BLaER1 (cell line): ENCODE measurements around the gene CALHM1.
"Not testable (repeated sequence)": the region's sequence is repeated elsewhere in the genome, so short reads cannot be mapped to it uniquely, and the experiment has no call there.

Experiments
- H3K27ac ChIP-seq: shearing (Covaris generic); formaldehyde crosslinking; 2 replicates; pipeline ENCODE4 v1.8.1; 2022
- H3K27me3 ChIP-seq: shearing (Covaris generic); formaldehyde crosslinking; 2 replicates; pipeline ENCODE4 v1.8.1; 2022
- H3K36me3 ChIP-seq: shearing (Covaris generic); formaldehyde crosslinking; 2 replicates; pipeline ENCODE4 v1.8.1; 2022
- H3K4me1 ChIP-seq: shearing (Covaris generic); formaldehyde crosslinking; 2 replicates; pipeline ENCODE4 v1.8.1; 2022
- H3K4me2 ChIP-seq: shearing (Covaris generic); formaldehyde crosslinking; 2 replicates; pipeline ENCODE4 v1.8.1; 2022
- H3K4me3 ChIP-seq: shearing (Covaris generic); formaldehyde crosslinking; 2 replicates; pipeline ENCODE4 v1.8.1; 2022
- H3K9ac ChIP-seq: shearing (Covaris generic); formaldehyde crosslinking; 2 replicates; pipeline ENCODE4 v1.8.1; 2022
- H3K9me3 ChIP-seq: shearing (Covaris generic); formaldehyde crosslinking; 2 replicates; pipeline ENCODE4 v1.8.1; 2022
- H4K20me1 ChIP-seq: shearing (Covaris generic); formaldehyde crosslinking; 2 replicates; pipeline ENCODE4 v1.8.1; 2022
- Cebpa-rat ChIP-seq: shearing (Covaris generic); IDR thresholded peaks from 2 replicates; pipeline ENCODE4 v1.8.1; 2022

Gene CALHM1

DNA sequence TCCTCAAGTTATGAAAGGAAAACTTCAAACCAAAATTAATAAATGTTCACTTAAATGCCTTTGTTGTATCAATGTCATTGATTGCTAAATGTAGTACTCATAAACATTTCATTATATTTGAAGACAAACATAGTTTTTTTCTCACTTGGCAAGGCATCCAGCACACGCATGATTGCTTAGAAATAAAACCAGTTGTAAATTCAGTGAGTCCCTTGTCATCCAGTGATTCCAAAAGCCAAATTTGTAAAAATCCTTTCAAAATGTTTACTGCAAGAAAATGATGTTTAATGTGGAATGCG is 28.7 kb upstream of the CALHM1 start:
- Histone ChIP-seq H4K20me1 (0 out of 2 replicates have a peak, but pooled peaks cover 5% of the 10 kb centered on the region), H3K27me3 (peaks cover 12% of the 10 kb centered on the region), H3K4me3 (no peak overlapping the region), H3K9me3 (no peaks in the 10 kb centered on the region), H3K27ac (no peak overlapping the region), H3K4me2 (no peak overlapping the region), H3K4me1 (peaks cover 16% of the 10 kb centered on the region), H3K36me3 (no peaks in the 10 kb centered on the region), H3K9ac (no peak overlapping the region)
- no peak for TF ChIP-seq Cebpa-rat

- not testable (repeated sequence) for H3K9ac ChIP-seq, H3K4me3 ChIP-seq, H3K27me3 ChIP-seq, H3K9me3 ChIP-seq, H3K4me2 ChIP-seq, H3K27ac ChIP-seq, H3K36me3 ChIP-seq, H4K20me1 ChIP-seq
- peaks cover 16% of the 10 kb centered on the region for H3K4me1 ChIP-seq
Observed at GRCh38 chr10:103486635-103487409, 28.1 kb upstream of the CALHM1 start.

GRCh38 chr10:103481974-103482531 is 23.4 kb upstream of the CALHM1 start:
- Histone ChIP-seq H3K9ac (no peak overlapping the region), H3K27ac (0 out of 2 replicates have a peak overlapping the region, but pooled peaks have one; percentile 6), H3K4me2 (no peak overlapping the region), H4K20me1 (no peaks in the 10 kb centered on the region), H3K36me3 (no peaks in the 10 kb centered on the region), H3K27me3 (no peaks in the 10 kb centered on the region), H3K4me3 (no peak overlapping the region), H3K4me1 (peaks cover 37% of the 10 kb centered on the region), H3K9me3 (no peaks in the 10 kb centered on the region)
- TF ChIP-seq Cebpa-rat, result no peak

DNA sequence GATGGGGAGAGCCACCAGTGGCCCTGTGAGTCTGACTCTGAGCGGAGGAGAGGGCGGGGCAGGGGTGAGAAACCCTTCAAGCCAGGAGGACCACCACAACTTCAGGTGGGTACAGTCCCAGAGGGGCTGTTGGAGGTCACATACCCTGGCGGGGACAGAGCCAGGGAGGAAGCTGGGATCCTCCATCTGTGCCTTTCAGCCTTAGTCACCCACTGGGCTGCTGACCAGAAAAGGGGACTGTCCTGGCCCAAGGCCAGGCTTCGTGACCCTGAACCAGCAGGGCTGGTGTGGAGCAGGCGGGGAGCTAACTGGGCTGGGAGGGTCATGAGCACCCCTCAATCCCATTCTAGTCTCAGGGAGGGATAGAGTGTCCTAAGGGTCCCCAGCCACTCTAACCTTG is 21.8 kb upstream of the CALHM1 start:
- peak overlapping the region; percentile 24; the same call in 1 of the 2 replicates for H3K27ac ChIP-seq
- no peak for TF ChIP-seq Cebpa-rat
- no peak overlapping the region for H3K9ac ChIP-seq
- H4K20me1 ChIP-seq, result no peaks in the 10 kb centered on the region
- no peaks in the 10 kb centered on the region for H3K36me3 ChIP-seq
- H3K4me1 ChIP-seq, result peaks cover 46% of the 10 kb centered on the region
- H3K4me3 ChIP-seq, result no peak overlapping the region
- peak overlapping the region; percentile 20; the same call in 1 of the 2 replicates for H3K4me2 ChIP-seq
- H3K27me3 ChIP-seq, result no peaks in the 10 kb centered on the region
- no peaks in the 10 kb centered on the region for H3K9me3 ChIP-seq

DNA sequence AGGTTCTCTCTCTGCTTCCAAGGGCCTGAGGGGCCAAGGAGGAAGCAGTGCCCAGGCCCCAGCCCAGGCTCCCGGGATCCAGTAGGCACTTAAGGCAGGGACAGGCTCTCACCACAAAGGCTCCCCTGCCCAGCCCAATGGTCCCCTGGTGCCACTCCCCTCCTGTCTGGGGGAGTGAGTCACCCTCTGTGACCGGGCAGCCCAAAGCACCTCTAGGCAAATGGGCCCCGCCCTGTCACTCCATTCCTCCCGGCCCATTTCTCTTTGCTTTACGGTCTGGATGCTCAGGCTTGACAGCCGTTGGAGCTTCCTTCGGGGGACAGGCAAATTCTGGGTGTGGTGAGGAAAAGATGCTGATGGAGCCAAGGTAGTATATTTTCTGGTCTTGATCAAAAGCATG is 20.4 kb upstream of the CALHM1 start, which contains the start of gene CALHM3:
Gene CALHM3 (minus strand): TSS at position 106 of the 400 bp plus-strand sequence. CDS start 208 bp downstream, outside the sequence.
- Histone ChIP-seq H3K27me3 (no peaks in the 10 kb centered on the region), H3K27ac (no peak within 1 kb of the TSS), H3K4me3 (no peak within 1 kb of the TSS), H3K4me1 (peaks cover 45% of the 10 kb centered on the region), H3K36me3 (no peaks in the 10 kb centered on the region), H3K9me3 (no peaks in the 10 kb centered on the region), H4K20me1 (no peaks in the 10 kb centered on the region), H3K9ac (no peak within 1 kb of the TSS), H3K4me2 (peak within 1 kb of the TSS; percentile 21)
- no peak for TF ChIP-seq Cebpa-rat

DNA sequence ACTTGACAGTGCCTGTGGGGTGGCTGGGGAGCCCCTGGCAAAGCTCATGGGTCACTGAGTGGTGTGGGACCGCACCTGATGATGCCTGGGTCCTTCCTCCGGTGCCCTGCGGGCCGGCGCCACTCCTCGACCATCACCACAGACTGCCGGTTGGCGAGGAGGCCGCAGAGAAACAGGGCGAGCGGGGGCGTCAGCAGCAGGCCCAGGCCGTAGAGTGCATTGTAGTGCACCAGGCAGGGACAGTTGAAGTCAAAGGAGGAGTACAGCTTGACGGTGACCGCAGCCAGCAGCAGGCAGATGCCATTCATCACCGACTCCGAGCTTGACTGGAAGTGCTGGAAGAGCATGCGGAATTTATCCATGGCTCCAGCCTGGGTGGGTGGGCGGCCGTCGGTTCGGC is 20.0 kb upstream of the CALHM1 start:
- Histone ChIP-seq H3K4me2 (no peak overlapping the region), H3K9me3 (no peaks in the 10 kb centered on the region), H3K36me3 (no peaks in the 10 kb centered on the region), H3K9ac (no peak overlapping the region), H4K20me1 (no peaks in the 10 kb centered on the region), H3K27ac (no peak overlapping the region), H3K4me1 (peaks cover 45% of the 10 kb centered on the region), H3K4me3 (no peak overlapping the region), H3K27me3 (no peaks in the 10 kb centered on the region)
- TF ChIP-seq Cebpa-rat, result no peak

- Histone ChIP-seq H3K27ac (0 out of 2 replicates have a peak overlapping the region, but pooled peaks have one; percentile 8), H4K20me1 (no peaks in the 10 kb centered on the region), H3K36me3 (no peaks in the 10 kb centered on the region), H3K9me3 (no peaks in the 10 kb centered on the region), H3K4me3 (no peak overlapping the region), H3K4me1 (peaks cover 63% of the 10 kb centered on the region), H3K27me3 (no peaks in the 10 kb centered on the region), H3K9ac (no peak overlapping the region), H3K4me2 (no peak overlapping the region)
- no peak for TF ChIP-seq Cebpa-rat
Observed at GRCh38 chr10:103476046-103476768, 17.5 kb upstream of the CALHM1 start.

DNA sequence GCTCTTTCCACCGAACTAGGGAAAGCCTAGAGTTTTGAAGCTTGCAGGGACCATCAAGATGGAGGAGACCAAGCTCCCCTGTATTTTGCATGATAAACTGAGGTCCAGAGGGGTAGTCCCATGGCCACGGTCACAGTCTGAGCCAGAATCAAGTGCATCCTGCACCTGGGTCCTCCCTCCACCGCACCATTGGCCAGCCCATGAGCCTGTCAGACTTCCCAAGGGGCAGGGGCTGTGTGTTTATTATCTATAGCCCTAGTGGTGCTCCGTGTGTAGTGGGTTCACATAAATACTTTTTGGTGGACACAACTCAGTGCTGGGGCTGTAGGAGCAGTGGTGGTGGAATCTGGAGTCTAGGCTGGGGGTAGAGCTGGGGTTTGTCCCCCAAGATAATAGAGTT is 16.7 kb upstream of the CALHM1 start:
- peaks cover 63% of the 10 kb centered on the region for H3K4me1 ChIP-seq
- H3K27ac ChIP-seq, result no peak overlapping the region
- H3K9me3 ChIP-seq, result no peaks in the 10 kb centered on the region
- TF ChIP-seq Cebpa-rat, result no peak
- H3K4me2 ChIP-seq, result no peak overlapping the region
- no peaks in the 10 kb centered on the region for H4K20me1 ChIP-seq
- no peak overlapping the region for H3K9ac ChIP-seq
- H3K4me3 ChIP-seq, result no peak overlapping the region
- H3K36me3 ChIP-seq, result no peaks in the 10 kb centered on the region
- H3K27me3 ChIP-seq, result no peaks in the 10 kb centered on the region

- Histone ChIP-seq H3K4me2 (no peak overlapping the region), H3K36me3 (no peaks in the 10 kb centered on the region), H3K9ac (no peak overlapping the region), H3K4me1 (peaks cover 63% of the 10 kb centered on the region), H3K27me3 (no peaks in the 10 kb centered on the region), H3K4me3 (no peak overlapping the region), H3K27ac (no peak overlapping the region), H4K20me1 (no peaks in the 10 kb centered on the region), H3K9me3 (no peaks in the 10 kb centered on the region)
- TF ChIP-seq Cebpa-rat, result no peak
Observed at GRCh38 chr10:103474077-103474476, 15.4 kb upstream of the CALHM1 start.

DNA sequence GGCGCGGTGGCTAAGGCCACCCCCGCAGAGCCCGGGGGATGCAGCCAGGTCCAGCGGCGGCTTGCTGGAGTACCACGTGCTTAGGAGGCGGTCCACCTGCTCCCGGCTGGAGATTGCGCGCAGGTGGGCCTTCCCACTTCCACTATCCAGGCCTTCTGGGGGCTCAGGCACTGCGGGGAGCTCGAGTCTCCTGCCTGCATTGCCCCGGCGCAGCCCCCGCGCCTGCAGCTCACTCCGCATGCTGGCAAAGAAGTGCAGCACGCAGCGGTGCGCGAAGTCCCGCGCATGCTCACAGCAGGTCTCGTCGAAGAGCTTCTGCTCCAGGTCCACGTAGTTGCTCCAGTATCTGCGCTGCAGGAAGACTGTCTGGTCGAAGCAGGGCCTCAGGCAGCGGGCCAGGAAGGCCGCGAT is 14.6 kb upstream of the CALHM1 start:
- peak overlapping the region; percentile 72 for H3K4me2 ChIP-seq
- H3K27me3 ChIP-seq, result no peaks in the 10 kb centered on the region
- no peak overlapping the region for H3K4me3 ChIP-seq
- no peaks in the 10 kb centered on the region for H3K36me3 ChIP-seq
- no peaks in the 10 kb centered on the region for H4K20me1 ChIP-seq
- peaks cover 68% of the 10 kb centered on the region for H3K4me1 ChIP-seq
- TF ChIP-seq Cebpa-rat, result no peak
- H3K9me3 ChIP-seq, result no peaks in the 10 kb centered on the region
- peak overlapping the region; percentile 81 for H3K27ac ChIP-seq
- no peak overlapping the region for H3K9ac ChIP-seq
